ENCODE results near the gene DKKL1. TPM values are rescaled to one million over a fixed set of nuclear protein-coding genes. Genes with fewer than 3 reads are reported as not detected.

The DKKL1 gene
- polyA plus RNA-seq, 1 donor from 2014 or later, result 2.8 TPM

DNA sequence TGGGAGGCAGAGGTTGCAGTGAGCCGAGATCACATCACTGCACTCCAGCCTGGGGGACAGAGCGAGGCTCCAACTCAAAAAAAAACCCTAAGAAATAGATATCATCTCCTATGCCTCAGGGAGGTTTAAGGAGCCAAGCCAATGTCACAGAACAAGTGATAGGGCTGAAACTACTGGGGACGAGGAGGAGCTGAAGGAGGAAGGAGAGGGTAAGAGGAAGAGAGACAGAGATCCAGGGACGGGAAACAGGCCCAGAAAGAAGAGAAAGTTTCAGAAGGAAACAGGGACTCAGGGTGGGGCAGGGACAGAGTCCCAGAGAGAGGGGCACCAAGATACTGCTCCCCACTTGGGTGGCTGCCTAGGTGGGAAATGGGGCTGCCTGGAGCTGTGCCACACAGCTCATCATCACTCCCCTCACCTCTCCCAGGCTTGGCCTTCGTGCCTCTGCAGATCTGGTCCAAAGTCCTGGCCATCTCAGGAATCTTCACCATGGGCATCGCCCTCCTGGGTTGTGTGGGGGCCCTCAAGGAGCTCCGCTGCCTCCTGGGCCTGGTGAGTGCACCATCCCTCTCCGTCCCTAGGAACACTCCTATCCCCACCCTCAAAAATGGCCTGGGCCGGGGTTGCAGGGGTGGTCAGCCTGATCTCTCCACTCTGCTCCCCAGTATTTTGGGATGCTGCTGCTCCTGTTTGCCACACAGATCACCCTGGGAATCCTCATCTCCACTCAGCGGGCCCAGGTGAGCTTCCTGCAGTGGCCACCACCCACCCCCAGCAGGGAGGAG lies 27.0 kb upstream of the DKKL1 start:
- no peak for TF ChIP-seq TAF1 (IDR thresholded peaks at IDR 0.05; ENCODE audit: low read depth)
- no peak for TF ChIP-seq POLR2AphosphoS5 (IDR thresholded peaks at IDR 0.05)
- TF ChIP-seq RAD21 (conservative IDR thresholded peaks at IDR 0.05), result no peak
- no peak for TF ChIP-seq EP300 (conservative IDR thresholded peaks at IDR 0.05; ENCODE audit: poor library complexity, severe bottlenecking)
- TF ChIP-seq, protein P1, sequence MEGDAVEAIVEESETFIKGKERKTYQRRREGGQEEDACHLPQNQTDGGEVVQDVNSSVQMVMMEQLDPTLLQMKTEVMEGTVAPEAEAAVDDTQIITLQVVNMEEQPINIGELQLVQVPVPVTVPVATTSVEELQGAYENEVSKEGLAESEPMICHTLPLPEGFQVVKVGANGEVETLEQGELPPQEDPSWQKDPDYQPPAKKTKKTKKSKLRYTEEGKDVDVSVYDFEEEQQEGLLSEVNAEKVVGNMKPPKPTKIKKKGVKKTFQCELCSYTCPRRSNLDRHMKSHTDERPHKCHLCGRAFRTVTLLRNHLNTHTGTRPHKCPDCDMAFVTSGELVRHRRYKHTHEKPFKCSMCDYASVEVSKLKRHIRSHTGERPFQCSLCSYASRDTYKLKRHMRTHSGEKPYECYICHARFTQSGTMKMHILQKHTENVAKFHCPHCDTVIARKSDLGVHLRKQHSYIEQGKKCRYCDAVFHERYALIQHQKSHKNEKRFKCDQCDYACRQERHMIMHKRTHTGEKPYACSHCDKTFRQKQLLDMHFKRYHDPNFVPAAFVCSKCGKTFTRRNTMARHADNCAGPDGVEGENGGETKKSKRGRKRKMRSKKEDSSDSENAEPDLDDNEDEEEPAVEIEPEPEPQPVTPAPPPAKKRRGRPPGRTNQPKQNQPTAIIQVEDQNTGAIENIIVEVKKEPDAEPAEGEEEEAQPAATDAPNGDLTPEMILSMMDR (IDR thresholded peaks at IDR 0.05; ENCODE audit: poor library complexity, severe bottlenecking), result no peak
- TF ChIP-seq MXI1 (conservative IDR thresholded peaks at IDR 0.05; ENCODE audit: poor library complexity, severe bottlenecking), result no peak
- TF ChIP-seq, protein P2, sequence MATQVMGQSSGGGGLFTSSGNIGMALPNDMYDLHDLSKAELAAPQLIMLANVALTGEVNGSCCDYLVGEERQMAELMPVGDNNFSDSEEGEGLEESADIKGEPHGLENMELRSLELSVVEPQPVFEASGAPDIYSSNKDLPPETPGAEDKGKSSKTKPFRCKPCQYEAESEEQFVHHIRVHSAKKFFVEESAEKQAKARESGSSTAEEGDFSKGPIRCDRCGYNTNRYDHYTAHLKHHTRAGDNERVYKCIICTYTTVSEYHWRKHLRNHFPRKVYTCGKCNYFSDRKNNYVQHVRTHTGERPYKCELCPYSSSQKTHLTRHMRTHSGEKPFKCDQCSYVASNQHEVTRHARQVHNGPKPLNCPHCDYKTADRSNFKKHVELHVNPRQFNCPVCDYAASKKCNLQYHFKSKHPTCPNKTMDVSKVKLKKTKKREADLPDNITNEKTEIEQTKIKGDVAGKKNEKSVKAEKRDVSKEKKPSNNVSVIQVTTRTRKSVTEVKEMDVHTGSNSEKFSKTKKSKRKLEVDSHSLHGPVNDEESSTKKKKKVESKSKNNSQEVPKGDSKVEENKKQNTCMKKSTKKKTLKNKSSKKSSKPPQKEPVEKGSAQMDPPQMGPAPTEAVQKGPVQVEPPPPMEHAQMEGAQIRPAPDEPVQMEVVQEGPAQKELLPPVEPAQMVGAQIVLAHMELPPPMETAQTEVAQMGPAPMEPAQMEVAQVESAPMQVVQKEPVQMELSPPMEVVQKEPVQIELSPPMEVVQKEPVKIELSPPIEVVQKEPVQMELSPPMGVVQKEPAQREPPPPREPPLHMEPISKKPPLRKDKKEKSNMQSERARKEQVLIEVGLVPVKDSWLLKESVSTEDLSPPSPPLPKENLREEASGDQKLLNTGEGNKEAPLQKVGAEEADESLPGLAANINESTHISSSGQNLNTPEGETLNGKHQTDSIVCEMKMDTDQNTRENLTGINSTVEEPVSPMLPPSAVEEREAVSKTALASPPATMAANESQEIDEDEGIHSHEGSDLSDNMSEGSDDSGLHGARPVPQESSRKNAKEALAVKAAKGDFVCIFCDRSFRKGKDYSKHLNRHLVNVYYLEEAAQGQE (IDR thresholded peaks at IDR 0.05; ENCODE audit: borderline replicate concordance), result no peak
- no peak for TF ChIP-seq EZH2 (IDR thresholded peaks at IDR 0.05; ENCODE audit: borderline replicate concordance, insufficient read depth, low read length, poor library complexity, severe bottlenecking)
- no peak for TF ChIP-seq SMC3 (conservative IDR thresholded peaks at IDR 0.05; ENCODE audit: poor library complexity)
- Histone ChIP-seq H3K36me3 (ENCODE audit: insufficient read depth, low read length) (no peaks in the 10 kb centered on the region), H3K9me3 (ENCODE audit: low read length) (no peaks in the 10 kb centered on the region), H3K27ac (ENCODE audit: low read length) (no peak overlapping the region), H3F3A (ENCODE audit: insufficient read depth, low read length, poor library complexity, severe bottlenecking) (no peaks in the 10 kb centered on the region), H3K4me3 (ENCODE audit: low read length) (no peak overlapping the region), H3K79me2 (replicated peaks; ENCODE audit: insufficient read depth, low read length) (no peaks in the 10 kb centered on the region), H2AFZ (ENCODE audit: low read depth, low read length) (no peak overlapping the region), H3K27me3 (ENCODE audit: insufficient read depth, low read depth, low read length) (no peaks in the 10 kb centered on the region), H3K9ac (ENCODE audit: low read length) (no peak overlapping the region), H3K4me2 (ENCODE audit: low read length) (no peak overlapping the region), H3K9me2 (ENCODE audit: insufficient read depth, low read length) (no peaks in the 10 kb centered on the region), H4K20me1 (ENCODE audit: insufficient read depth) (no peaks in the 10 kb centered on the region)

DNA sequence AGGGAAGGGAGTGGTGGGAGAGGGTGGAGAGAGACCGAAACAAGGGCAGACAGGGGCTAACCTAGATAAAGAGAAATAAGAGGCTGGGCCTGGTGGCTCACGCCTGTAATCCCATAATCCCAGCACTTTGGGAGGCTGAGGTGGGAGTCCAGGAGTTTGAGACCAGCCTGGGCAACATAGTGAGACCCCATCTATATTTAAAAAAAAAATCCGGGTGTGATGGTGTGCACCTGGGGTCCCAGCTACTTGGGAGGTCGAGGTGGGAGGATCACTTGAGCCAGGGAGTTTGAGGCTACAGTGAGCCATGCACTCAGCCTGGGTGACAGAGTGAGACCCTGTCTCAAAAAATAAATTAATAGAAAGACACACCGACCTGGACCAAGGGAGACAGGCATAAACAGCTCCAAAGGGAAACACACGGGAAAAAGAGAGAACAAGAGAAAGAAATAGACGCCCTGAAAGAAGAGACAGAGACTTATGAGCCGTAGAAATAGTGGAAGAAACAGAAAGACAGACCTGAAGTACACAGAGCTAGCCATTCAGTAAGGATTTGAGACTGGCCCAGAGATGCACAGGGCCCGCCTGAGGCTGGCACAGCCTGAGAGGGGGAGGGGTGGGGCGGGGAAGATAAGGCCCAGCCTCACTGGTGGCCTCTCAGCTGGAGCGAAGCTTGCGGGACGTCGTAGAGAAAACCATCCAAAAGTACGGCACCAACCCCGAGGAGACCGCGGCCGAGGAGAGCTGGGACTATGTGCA lies 26.2 kb upstream of the DKKL1 start:
- Histone ChIP-seq H3K4me3 (ENCODE audit: low read length) (no peak overlapping the region), H3K4me2 (ENCODE audit: low read length) (no peak overlapping the region), H3K9ac (ENCODE audit: low read length) (no peak overlapping the region), H3K79me2 (replicated peaks; ENCODE audit: insufficient read depth, low read length) (no peaks in the 10 kb centered on the region), H3K27ac (ENCODE audit: low read length) (no peak overlapping the region), H3F3A (ENCODE audit: insufficient read depth, low read length, poor library complexity, severe bottlenecking) (no peaks in the 10 kb centered on the region), H4K20me1 (ENCODE audit: insufficient read depth) (no peaks in the 10 kb centered on the region), H2AFZ (ENCODE audit: low read depth, low read length) (no peak overlapping the region), H3K27me3 (ENCODE audit: insufficient read depth, low read depth, low read length) (no peaks in the 10 kb centered on the region), H3K9me3 (ENCODE audit: low read length) (no peaks in the 10 kb centered on the region), H3K36me3 (ENCODE audit: insufficient read depth, low read length) (no peaks in the 10 kb centered on the region), H3K9me2 (ENCODE audit: insufficient read depth, low read length) (no peaks in the 10 kb centered on the region)
- TF ChIP-seq EP300 (conservative IDR thresholded peaks at IDR 0.05; ENCODE audit: poor library complexity, severe bottlenecking) (no peak), RAD21 (conservative IDR thresholded peaks at IDR 0.05) (no peak), SMC3 (conservative IDR thresholded peaks at IDR 0.05; ENCODE audit: poor library complexity) (no peak), EZH2 (IDR thresholded peaks at IDR 0.05; ENCODE audit: borderline replicate concordance, insufficient read depth, low read length, poor library complexity, severe bottlenecking) (no peak), MXI1 (conservative IDR thresholded peaks at IDR 0.05; ENCODE audit: poor library complexity, severe bottlenecking) (no peak), TAF1 (IDR thresholded peaks at IDR 0.05; ENCODE audit: low read depth) (no peak), POLR2AphosphoS5 (IDR thresholded peaks at IDR 0.05) (no peak)
- TF ChIP-seq, protein P1 (IDR thresholded peaks at IDR 0.05; ENCODE audit: poor library complexity, severe bottlenecking), result no peak
- TF ChIP-seq, protein P2 (IDR thresholded peaks at IDR 0.05; ENCODE audit: borderline replicate concordance), result no peak
